K562 (cell line): ENCODE data around the gene CFAP97D2. TPM values are rescaled to one million over a fixed set of nuclear protein-coding genes. Genes with fewer than 3 reads are reported as not detected.

Source experiments
- ARID3B ChIP-seq: fragments of 250-450 bp; sonication (Bioruptor Pico); IDR thresholded peaks from 2 replicates; pipeline ENCODE4 v1.4.0; 2020; ENCODE audit warnings: borderline replicate concordance
- BCLAF1 ChIP-seq, 2 experiments: fragments of 450-650 bp in 1 of 2; IDR thresholded peaks; 2 replicates each; pipeline ENCODE4 v1.6.1; 2011 to 2017; ENCODE audit warnings: low read depth in 2 of 2, antibody characterized with exemption in 1 of 2, borderline replicate concordance in 1 of 2, low read length in 1 of 2, mild to moderate bottlenecking in 1 of 2, mixed read lengths in 1 of 2; ENCODE audit not compliant: control insufficient read depth in 1 of 2
- BCOR ChIP-seq: fragments of 450-650 bp; IDR thresholded peaks from 2 replicates; pipeline ENCODE4 v1.6.1; 2016
- HEY1 ChIP-seq: fragments of 250-450 bp; sonication (Bioruptor Pico); IDR thresholded peaks from 2 replicates; pipeline ENCODE4 v1.5.0; 2020; ENCODE audit warnings: mild to moderate bottlenecking, moderate library complexity, borderline replicate concordance
- TRIM24 ChIP-seq, 2 experiments: fragments of 450-650 bp; IDR thresholded peaks; 2 replicates each; pipeline ENCODE4 v1.6.1; 2016
- ZBTB1 ChIP-seq: sonication (generic); formaldehyde crosslinking; IDR thresholded peaks from 2 replicates; pipeline ENCODE4 v1.8.1; 2023; ENCODE audit warnings: missing genetic modification reagents, low read depth, mild to moderate bottlenecking, borderline replicate concordance
- ZKSCAN8 ChIP-seq: fragments of 200-800 bp; sonication (Bioruptor generic); IDR thresholded peaks from 2 replicates; pipeline ENCODE4 v1.6.1; 2016; ENCODE audit warnings: missing genetic modification characterization, missing compliant biosample characterization
- ZNF398 ChIP-seq: fragments of 250-450 bp; sonication (Bioruptor Pico); IDR thresholded peaks from 2 replicates; pipeline ENCODE4 v1.8.0; 2021; ENCODE audit warnings: moderate library complexity, mild to moderate bottlenecking, inconsistent platforms
- polyA plus RNA-seq, 8 experiments: library from polyadenylated mRNA; depleted of rRNA in 4 of 8; stranded (reverse) in 5 of 8; unstranded in 3 of 8; fragments of >200 nt; fragmentation: Nextera tagmentation in 2 of 8; fragmentation: Illumina TruSeq in 1 of 8; extraction: Ambion mirVana in 2 of 8; extraction: Trizol in 1 of 8; gene quantifications; 2 replicates each; pipeline versions ENCODE4 v1.2.1 to v1.2.3, GENCODE V29; 2011 to 2014; ENCODE audit warnings: inconsistent platforms in 1 of 8, missing spikeins in 1 of 8
- total RNA-seq, 7 experiments: library from RNA; depleted of rRNA in 6 of 7; stranded (reverse); fragments of >200 nt in 6 of 7; fragmentation: Illumina TruSeq in 2 of 7; extraction: Trizol in 2 of 7; gene quantifications; 2 replicates each; pipeline versions ENCODE4 v1.2.1 to v1.2.3, GENCODE V29; 2011 to 2021; ENCODE audit warnings: low replicate concordance in 1 of 7

CFAP97D2 gene
- total and polyA plus RNA-seq, 9 of the 15 experiments (the other 6 are each of a cell fraction or from before 2014, with no cell fraction given) = not detected

- no peak for TF ChIP-seq ZNF398 (CRISPR knock-in tag)
- no peak for TF ChIP-seq ARID3B (CRISPR knock-in tag)
- no peak for TF ChIP-seq TRIM24 (IDR thresholded peaks at IDR 0.05)
- no peak for TF ChIP-seq BCOR
- TF ChIP-seq HEY1 (CRISPR knock-in tag) = no peak
- TF ChIP-seq BCLAF1 (IDR thresholded peaks at IDR 0.05; ENCODE audit: borderline replicate concordance in 1 of 2, control insufficient read depth in 1 of 2, low read depth in 2 of 2, low read length in 1 of 2) = no peak
- TF ChIP-seq ZBTB1 (CRISPR knock-in tag) = no peak
- TF ChIP-seq ZKSCAN8 (CRISPR knock-in tag) = no peak
Observed at GRCh38 chr13:114136576-114136975, 42.5 kb upstream of the CFAP97D2 start (continued).
